ENCODE data around the gene MRAP.

DNA sequence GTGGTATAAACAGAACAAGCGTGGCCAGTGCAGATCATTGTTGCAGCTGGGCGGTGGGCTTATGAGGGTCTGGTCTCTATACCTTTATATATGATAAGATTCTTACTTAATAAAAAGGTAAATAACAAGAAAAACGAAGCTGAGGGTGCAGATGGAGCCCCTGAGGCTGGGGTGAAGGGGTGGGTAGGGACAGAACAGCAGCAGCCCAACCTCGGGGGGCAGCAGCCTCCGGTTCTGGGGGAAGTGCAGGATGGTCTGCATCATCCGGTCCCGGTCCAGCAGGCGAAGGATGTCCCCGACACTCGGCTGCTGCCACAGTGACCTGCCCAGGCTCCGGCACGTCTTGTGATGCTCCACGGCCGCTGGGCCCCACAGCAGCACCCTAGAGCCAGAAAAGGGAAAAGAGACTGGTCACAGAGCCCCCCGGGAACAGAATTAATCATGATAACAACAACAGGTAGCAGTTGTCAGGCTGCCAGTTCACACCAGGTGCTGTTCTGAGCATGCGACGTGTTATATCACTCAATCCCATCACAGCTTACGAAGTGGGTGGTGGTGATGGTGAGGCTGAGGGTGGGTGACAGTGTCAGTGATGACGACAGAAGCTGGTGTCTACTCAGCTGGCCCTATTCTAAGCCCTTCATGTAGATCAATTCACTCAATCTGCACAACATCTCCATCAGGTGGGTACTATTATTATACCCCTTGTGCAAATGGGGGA lies 35.5 kb downstream of the MRAP start:
- TF ChIP-seq EZH2phosphoT487 (IDR thresholded peaks at IDR 0.05; ENCODE audit: borderline replicate concordance, low read length) = no peak
- TF ChIP-seq, protein P1, sequence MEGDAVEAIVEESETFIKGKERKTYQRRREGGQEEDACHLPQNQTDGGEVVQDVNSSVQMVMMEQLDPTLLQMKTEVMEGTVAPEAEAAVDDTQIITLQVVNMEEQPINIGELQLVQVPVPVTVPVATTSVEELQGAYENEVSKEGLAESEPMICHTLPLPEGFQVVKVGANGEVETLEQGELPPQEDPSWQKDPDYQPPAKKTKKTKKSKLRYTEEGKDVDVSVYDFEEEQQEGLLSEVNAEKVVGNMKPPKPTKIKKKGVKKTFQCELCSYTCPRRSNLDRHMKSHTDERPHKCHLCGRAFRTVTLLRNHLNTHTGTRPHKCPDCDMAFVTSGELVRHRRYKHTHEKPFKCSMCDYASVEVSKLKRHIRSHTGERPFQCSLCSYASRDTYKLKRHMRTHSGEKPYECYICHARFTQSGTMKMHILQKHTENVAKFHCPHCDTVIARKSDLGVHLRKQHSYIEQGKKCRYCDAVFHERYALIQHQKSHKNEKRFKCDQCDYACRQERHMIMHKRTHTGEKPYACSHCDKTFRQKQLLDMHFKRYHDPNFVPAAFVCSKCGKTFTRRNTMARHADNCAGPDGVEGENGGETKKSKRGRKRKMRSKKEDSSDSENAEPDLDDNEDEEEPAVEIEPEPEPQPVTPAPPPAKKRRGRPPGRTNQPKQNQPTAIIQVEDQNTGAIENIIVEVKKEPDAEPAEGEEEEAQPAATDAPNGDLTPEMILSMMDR (IDR thresholded peaks at IDR 0.05; ENCODE audit: low read depth, low read length, poor library complexity, severe bottlenecking) = no peak
